Amygdala (tissue), 56 donors: ENCODE measurements around the gene IFNAR1.
"Not testable (repeated sequence)": the region's sequence is repeated elsewhere in the genome, so short reads cannot be mapped to it uniquely, and the experiment has no call there.

Source experiments
- DNase-seq, 56 donors: peaks; one replicate each; lab custom pipeline; 2025; lab: John Stamatoyannopoulos, UW

IFNAR1 gene

GRCh38 chr21:33305344-33305671 is 19.5 kb upstream of the IFNAR1 start:
- DNase-seq, result no peak

- no peak for DNase-seq
Observed at GRCh38 chr21:33305938-33306337, 18.8 kb upstream of the IFNAR1 start.

- no peak for DNase-seq
Observed at GRCh38 chr21:33308586-33309490, 15.9 kb upstream of the IFNAR1 start.

DNA sequence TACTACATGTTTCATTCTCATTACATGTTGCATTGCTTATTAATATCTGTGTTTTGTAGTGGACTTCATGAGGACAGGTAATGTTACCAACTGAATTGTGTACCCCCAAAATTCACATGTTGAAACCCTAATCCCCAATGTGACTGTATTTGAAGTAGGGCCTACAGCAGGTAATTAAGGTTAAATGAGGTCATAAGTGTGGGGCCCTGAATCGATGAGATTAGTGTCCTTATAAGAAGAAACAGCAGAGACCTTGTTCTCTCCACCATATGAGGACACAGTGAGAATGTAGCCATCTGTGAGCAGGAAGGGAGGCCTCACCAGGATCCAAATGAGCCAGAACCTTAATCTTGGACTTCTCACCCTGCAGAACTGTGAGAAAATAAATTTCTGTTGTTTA is 15.0 kb upstream of the IFNAR1 start:
- no peak for DNase-seq

- no peak for DNase-seq
Observed at GRCh38 chr21:33312121-33312520, 12.6 kb upstream of the IFNAR1 start.

DNA sequence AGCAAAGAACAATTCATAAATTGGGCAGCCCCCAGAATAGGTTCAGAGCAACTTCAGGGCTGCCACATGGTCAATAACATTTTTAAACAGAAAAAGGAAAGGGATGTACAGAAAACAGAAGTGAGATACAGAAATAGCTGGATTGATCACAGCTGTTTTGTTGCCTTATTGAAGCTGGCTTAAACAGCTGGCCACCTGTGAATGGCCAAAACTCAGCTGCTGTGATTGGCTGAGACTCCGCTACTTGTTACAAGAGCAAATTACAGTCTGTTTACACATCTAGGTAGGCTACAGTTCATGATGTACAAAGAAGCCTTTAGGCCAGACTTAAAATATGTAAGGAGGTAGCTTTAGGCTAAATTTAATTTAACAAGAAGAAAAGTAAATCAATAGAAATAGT is 11.6 kb upstream of the IFNAR1 start:
- no peak for DNase-seq

DNA sequence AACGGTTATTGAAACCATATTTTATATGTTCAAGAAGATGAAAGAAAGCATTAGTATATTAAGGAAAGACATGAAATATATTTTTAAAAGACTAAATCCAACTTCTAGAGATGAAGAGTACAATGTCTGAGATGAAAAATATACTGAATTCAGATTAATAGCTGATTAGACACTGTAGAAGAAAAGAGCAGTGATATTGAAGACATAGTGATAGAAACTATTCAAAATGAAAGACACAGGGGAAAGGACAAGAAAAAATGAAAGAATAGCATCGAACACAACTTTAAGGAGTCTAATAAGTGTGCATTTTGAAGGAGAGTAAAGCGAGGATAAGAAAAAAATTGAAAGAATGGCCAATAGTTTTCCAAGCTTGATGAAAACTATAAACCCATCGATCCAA is 11.2 kb upstream of the IFNAR1 start:
- DNase-seq, result no peak

GRCh38 chr21:33314111-33314510 is 10.7 kb upstream of the IFNAR1 start:
- no peak for DNase-seq

GRCh38 chr21:33315946-33316710 is 8.6 kb upstream of the IFNAR1 start:
- no peak for DNase-seq

GRCh38 chr21:33317145-33317544 is 7.6 kb upstream of the IFNAR1 start:
- DNase-seq, result no peak

- no peak for DNase-seq
Observed at GRCh38 chr21:33317786-33318486, 6.8 kb upstream of the IFNAR1 start.

GRCh38 chr21:33321005-33321404 is 3.8 kb upstream of the IFNAR1 start:
- DNase-seq, result not testable (repeated sequence)

- DNase-seq, result not testable (repeated sequence)
Observed at GRCh38 chr21:33323610-33324009, 1.2 kb upstream of the IFNAR1 start.

- peak in 40 of 56 donors; percentile 22 to 76 (median 58) for DNase-seq
Observed at GRCh38 chr21:33325222-33326067, 675 bp downstream of the IFNAR1 start.

DNA sequence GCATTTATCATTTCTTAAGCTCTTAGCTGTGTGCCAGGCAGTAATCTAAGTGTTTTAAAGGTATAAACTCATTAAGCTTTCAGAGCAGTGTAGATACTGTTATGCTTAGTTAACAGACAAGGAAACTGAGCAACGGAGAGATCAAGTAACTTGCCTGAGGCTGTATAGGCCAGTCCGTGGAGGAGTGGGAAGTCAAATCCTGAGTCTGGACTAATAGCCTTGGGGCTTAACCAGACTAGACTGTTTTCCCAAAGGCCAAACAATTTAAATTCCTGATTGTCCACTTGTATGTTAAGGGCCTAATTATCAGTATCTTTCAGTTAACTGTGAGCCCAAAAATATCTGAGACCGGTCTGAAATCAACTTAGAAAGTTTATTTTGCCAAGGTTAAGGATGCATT is 2.6 kb downstream of the IFNAR1 start:
- DNase-seq, result no peak

- no peak for DNase-seq
Observed at GRCh38 chr21:33327792-33328433, 3.1 kb downstream of the IFNAR1 start.

- DNase-seq, result no peak
Observed at GRCh38 chr21:33330726-33331125, 6.0 kb downstream of the IFNAR1 start.

- no peak for DNase-seq
Observed at GRCh38 chr21:33332143-33332542, 7.4 kb downstream of the IFNAR1 start.

GRCh38 chr21:33334191-33334590 is 9.4 kb downstream of the IFNAR1 start:
- no peak for DNase-seq

DNA sequence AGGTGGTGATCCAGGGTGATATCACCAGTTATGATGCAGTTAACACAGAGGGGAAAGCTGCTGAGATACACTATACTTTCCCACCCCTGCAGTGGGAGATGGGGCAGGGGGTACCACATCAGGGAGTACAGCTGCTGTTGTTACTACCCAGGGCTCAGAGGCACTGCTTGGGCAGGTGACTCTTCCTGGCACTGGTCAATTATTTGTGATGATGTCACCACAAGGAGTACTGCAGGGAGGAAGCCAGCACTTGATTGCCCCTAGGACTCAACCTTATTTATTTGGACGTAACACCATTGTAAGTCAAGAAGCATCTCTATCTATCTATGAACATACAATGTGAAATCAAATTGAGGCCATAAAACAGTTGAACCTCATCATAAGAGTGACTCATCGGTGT is 10.1 kb downstream of the IFNAR1 start:
- no peak for DNase-seq
